H1 (cell line): ENCODE results near the gene NPIPB6.
"Not testable (repeated sequence)": the region's sequence is repeated elsewhere in the genome, so short reads cannot be mapped to it uniquely, and the experiment has no call there.

Experiments
- ATF2 ChIP-seq: IDR thresholded peaks from 2 replicates; pipeline ENCODE4 v1.6.1; 2012; ENCODE audit warnings: low read length, inconsistent platforms
- CTCF ChIP-seq, 3 experiments: IDR thresholded peaks; 1 replicate in 2 of 3; 2 replicates in 1 of 3; pipeline versions ENCODE4 v1.5.1 to v1.6.1; 2011; ENCODE audit warnings: low read length in 3 of 3, mild to moderate bottlenecking in 3 of 3, inconsistent platforms in 2 of 3, low read depth in 1 of 3, moderate library complexity in 1 of 3; ENCODE audit not compliant: insufficient read depth in 1 of 3; ENCODE audit errors: control extremely low read depth in 1 of 3
- EP300 ChIP-seq, 2 experiments: IDR thresholded peaks; 1 replicate in 1 of 2; 2 replicates in 1 of 2; pipeline ENCODE4 v1.6.1; 2011 to 2012; ENCODE audit warnings: low read depth in 2 of 2, low read length in 2 of 2, mild to moderate bottlenecking in 2 of 2, borderline replicate concordance in 1 of 2, inconsistent platforms in 1 of 2, moderate library complexity in 1 of 2
- EZH2 ChIP-seq: fragments of 200-600 bp; sonication (generic); IDR thresholded peaks from 2 replicates; pipeline ENCODE4 v1.7.1; 2012; ENCODE audit warnings: low read depth, mild to moderate bottlenecking, moderate library complexity, low read length, inconsistent platforms; ENCODE audit not compliant: severe bottlenecking
- JUN ChIP-seq: IDR thresholded peaks from 2 replicates; pipeline ENCODE4 v1.6.1; 2011; ENCODE audit warnings: low read depth, mild to moderate bottlenecking, improper control_type of control experiment, low read length
- MAX ChIP-seq: IDR thresholded peaks from 2 replicates; pipeline ENCODE4 v1.6.1; 2012; ENCODE audit warnings: inconsistent platforms
- TAF1 ChIP-seq: IDR thresholded peaks from 2 replicates; pipeline ENCODE4 v1.6.1; 2011; ENCODE audit warnings: mild to moderate bottlenecking, low read depth, low read length

- not testable (repeated sequence) for TF ChIP-seq TAF1; ATF2; EP300 (IDR thresholded peaks at IDR 0.05; ENCODE audit: borderline replicate concordance in 1 of 2, low read depth in 2 of 2, low read length in 2 of 2); CTCF (IDR thresholded peaks at IDR 0.05; ENCODE audit: control extremely low read depth in 1 of 3, insufficient read depth in 1 of 3, low read depth in 1 of 3, low read length in 3 of 3); MAX; EZH2; JUN
Observed at GRCh38 chr16:28367926-28368325, 4.6 kb upstream of the NPIPB6 start.
